Inflammatory macrophage treated with lipopolysaccharide for 4 hours (primary cell): ENCODE measurements around the gene DCAF12L2.
"Not testable (repeated sequence)": the region's sequence is repeated elsewhere in the genome, so short reads cannot be mapped to it uniquely, and the experiment has no call there.

Experiments
- DNase-seq: peaks from one replicate; pipeline ENCODE4 v3.0.0-alpha.2; 2020

The DCAF12L2 gene

DNA sequence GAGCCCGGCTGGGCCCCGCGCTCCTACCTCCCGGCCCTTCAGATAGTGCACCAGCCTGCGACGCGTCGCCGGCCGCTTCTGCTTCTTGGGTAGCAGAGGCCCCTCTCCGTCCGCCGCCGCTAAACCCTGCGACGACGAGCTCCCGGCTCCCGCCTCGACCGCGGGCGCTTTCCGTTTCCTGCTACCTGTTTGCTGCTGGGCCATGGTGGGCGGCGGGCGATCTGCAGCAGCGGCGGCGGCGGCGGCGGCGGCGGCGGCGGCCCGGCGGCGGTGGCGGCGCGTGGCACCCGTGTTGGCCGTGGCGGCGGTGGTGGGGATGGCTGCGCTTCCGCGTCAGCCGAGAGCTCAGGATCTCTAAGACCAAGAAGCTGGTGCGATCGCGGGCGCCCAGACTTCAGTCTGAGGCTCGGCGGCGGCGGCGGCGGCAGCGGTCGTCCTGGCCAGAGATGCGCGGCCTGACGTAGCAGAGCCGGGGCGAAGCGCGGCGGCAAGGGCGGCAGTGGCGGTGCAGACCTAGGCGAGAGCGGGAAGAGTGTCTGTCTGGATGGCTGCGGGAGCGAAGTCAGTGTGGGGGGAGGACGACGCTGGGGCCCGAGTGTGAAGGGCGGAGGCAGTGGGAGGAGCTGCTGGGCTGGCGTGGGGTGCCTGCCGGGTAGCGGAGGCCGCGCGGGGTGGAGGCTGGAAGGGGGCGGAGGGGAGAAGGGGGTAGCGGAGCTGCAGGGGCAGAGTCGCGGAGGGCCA, at the start of gene DCAF12L2:
Gene DCAF12L2 (minus strand): TSS at position 569 of the 741 bp plus-strand sequence. CDS start 365 bp downstream, at position 204.
- DNase-seq: no peak

DNA sequence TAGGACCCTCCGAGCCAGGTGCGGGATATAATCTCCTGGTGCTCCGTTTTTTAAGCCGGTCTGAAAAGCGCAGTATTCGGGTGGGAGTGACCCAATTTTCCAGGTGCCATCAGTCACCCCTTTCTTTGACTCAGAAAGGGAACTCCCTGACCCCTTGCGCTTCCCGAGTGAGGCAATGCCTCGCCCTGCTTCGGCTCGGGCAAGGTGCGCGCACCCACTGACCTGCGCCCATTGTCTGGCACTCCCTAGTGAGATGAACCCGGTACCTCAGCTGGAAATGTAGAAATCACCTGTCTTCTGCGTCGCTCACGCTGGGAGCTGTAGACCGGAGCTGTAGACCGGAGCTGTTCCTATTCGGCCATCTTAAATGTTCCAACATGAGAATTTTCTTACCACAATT, 24.8 kb upstream of the DCAF12L2 start:
- DNase-seq: not testable (repeated sequence)

DNA sequence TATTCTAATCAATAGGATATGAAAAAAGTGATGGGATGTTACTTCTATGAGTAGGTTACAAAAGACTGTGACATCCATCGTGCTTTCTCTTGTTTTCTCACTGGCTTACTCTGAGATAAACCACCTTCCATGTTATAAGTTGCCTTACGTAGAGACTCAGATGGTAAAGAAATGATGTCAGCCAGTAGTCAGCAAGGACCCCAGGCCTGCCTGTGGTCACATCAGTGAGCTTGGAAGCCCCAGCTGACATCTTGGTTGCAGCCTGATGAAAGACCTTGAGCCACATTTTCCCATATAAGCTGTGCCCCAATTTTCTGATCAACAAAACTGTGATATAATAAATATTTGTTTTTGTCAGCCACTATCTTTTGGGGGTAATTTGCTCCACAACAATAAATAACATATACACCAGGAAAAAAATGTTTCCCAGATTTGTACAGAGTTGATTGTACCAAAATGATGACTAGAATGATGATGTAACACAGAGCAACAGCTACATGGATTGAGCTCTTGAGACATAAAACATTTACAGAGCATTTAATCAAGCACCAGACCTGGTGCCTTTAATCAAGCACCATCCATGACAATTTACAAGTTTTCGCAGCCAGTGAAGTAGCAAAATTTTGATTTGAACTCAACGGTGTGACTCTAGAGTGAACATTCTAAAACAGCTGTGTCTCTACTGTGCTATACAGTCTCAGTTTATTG, 11.2 kb upstream of the DCAF12L2 start:
- no peak for DNase-seq

DNA sequence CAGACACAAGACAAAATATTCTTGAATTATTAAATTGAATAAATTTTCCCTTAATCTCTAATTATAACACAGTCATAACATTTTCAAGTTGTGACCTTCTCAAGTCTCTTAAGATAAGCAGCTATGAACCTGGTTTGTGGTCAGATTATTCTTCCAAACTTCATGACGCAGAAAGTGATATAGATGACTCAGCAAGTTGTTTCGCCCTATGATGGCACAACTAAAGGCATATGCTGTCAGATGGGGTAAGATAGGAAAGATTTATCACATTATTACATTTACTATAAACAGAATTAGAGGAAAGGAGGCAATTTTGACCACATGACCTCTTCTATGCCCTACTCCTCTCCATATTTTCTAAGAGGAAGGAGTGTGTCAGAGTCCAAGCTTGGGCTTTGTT, 4.6 kb upstream of the DCAF12L2 start:
- DNase-seq: no peak

DNA sequence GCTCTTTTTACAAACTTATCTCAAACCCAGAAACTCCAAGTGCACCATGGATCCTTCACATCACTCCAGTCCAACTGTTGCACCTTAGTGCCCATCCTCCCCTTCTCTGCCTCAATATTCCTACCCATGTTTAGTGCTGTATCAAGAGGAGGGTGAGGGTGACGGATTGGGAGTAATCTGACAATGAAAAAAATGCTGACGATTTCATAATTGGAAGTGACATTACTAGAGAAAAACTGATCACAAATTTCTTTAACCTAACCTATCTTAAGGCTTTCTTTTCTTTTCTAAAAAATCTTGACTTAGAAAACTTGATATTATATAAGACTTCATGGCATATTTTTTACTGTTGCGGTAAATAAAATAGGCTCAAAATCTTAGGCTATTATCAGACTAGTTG, 1.5 kb upstream of the DCAF12L2 start:
- DNase-seq: no peak

DNA sequence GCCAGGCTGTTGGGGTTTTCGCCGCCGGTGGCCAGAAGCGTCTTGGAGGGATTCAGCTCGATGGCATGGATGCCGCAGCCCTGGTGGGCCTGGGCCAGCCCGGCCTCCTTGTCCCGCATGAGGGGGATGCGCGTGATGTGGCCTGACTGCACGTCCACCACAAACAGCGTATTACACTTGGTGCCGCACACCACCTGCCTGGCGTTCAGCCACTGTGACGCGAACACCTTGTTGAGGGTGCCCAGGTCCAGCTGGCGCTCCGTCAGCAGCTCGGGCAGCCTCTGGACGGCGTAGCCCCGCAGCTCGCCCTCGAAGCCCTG, 728 bp downstream of the DCAF12L2 start:
- DNase-seq: no peak

DNA sequence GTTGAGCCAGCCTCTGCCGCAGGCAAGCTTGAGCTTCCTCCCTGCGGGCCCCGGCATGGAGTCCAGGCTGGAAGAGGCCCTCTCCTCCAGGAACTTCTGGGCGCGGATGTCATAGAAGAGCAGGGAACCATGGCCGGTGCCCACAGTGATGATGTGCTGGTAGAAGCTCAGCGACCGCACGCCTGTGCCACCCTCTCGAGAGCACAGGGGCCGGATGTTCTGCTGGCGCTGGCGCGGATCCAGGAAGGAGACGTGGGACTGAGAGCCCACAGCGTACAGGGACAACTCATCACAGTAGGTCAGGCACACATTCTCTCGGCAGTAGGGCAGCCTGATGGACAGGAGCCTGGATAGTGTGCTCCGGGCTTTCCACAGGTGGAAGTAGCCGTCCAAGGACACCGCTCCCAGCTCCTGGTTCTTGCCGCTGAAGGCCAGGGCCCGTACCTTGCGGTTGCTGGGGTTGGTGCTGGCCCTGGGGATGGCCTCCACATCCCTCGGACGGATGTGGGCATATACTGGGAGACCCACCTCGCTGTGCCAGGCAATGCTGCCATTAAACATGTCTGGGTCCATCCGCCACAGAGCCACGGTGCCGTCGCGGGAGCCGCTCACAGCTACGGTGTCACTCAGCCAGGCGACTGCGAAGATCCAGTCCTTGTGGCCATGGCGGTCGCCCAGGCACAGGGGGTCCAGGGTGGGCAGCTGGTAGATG, 1.2 kb downstream of the DCAF12L2 start:
- DNase-seq: no peak

DNA sequence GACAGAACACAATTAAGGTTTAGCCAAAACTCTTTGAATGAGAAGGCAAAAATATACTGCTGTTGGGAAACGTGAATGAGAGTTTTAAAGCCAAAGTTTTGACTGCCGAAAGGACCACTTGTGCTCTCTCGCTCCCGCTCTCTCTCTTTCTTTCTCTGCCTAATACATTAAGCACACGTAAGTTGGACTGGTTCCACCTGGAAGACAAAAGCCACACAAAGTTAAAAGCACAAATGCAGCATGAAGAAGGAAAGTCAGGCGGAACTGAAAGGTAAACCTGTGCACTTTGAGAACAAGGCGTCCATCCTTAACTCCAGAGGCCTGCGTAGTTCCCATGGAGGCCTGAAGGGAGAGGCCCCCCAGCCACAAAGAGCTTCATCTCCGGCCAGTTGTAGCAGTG, 1.9 kb downstream of the DCAF12L2 start:
- no peak for DNase-seq

DNA sequence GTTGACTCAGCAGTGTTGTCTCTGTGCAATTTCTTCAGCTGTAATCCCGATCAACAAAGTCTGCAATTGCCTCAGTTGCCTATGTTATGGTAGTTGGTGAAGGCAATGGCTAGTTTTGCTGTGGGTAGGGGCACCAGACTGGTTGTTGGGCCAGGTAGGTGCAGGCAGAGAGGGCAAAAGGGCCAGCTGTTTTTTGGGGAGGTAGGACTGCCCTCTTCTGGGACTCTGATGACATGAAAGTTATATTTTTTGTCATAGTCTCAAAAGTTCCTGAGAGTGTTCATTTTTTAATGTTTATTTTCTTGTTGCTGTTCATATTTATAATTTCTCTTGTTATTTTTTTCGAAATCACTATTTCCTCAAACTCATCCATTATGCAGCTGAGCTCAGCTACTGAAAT, 25.1 kb downstream of the DCAF12L2 start:
- DNase-seq: no peak

DNA sequence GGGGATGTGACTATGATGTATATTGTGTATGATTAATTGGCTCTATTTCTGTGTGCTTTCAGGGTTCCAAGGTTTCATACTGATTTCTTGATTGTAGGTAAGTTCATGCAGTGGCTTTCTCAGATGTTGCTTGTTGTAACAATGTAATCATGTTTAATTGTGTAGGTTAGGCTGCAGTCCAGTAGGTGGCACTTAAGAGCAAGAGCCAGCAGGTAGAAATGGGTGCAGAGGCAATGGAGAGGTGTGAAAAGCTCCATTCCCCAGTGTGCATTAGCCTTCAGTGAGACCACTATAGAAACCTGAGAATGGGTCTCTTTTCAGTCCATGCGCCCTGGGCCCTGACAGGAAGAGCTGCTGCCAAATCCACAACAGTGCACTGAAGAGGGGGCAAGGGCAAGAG, 28.2 kb downstream of the DCAF12L2 start:
- DNase-seq: no peak

DNA sequence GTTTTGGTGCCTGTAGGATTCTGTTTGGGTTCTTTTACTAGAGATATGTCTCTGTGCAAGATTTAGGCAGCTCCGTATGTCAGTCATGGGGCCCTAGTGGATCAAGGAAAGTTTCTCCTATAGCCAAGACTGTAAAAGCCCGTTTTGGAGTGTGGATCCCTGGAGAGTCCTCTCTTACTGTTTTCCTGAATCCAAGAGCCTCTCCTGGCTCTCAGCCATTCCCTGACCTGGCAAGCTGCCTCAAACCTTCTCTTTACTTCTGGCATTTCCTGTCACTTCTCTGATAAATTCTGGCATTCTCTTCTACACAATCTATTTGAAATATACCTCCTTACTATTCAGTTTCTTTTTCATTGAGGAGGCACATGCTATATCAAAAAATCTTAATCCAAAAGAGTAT, 41.4 kb downstream of the DCAF12L2 start:
- DNase-seq: no peak
